BE2C (cell line): ENCODE results near the gene MMUT.
A peak's percentile ranks its signal among the peaks of the same experiment; 100 is the strongest.

Experiments
- DNase-seq: peaks from one replicate; pipeline ENCODE4 v3.0.0-alpha.2; 2020
- H3K27me3 ChIP-seq: fragments of 250-450 bp; sonication (Bioruptor Pico); 2 replicates; pipeline ENCODE4 v1.5.1; 2020; ENCODE audit warnings: mild to moderate bottlenecking
- H3K36me3 ChIP-seq: fragments of 250-450 bp; sonication (Bioruptor Pico); 2 replicates; pipeline ENCODE4 v1.5.1; 2020; ENCODE audit warnings: mild to moderate bottlenecking
- H3K4me1 ChIP-seq: fragments of 250-450 bp; sonication (Bioruptor Pico); 2 replicates; pipeline ENCODE4 v1.5.1; 2020
- H3K4me3 ChIP-seq: 2 replicates; pipeline ENCODE4 v1.5.1; 2011; ENCODE audit warnings: low read depth, low read length
- H3K9me3 ChIP-seq: fragments of 250-450 bp; sonication (Bioruptor Pico); 2 replicates; pipeline ENCODE4 v1.5.1; 2020
- CTCF ChIP-seq: IDR thresholded peaks from 2 replicates; pipeline ENCODE4 v1.5.1; 2012; ENCODE audit warnings: mild to moderate bottlenecking, low read depth, low read length

MMUT gene

GRCh38 chr6:49463612-49463967 lies 537 bp upstream of the MMUT start:
- Histone ChIP-seq H3K9me3 (no peaks in the 10 kb centered on the region), H3K27me3 (no peaks in the 10 kb centered on the region), H3K4me3 (peak overlapping the region; percentile 93), H3K36me3 (no peaks in the 10 kb centered on the region), H3K4me1 (no peaks in the 10 kb centered on the region)
- no peak for DNase-seq
- TF ChIP-seq CTCF, result no peak

- H3K27me3 ChIP-seq, result no peaks in the 10 kb centered on the region
- H3K4me1 ChIP-seq, result no peaks in the 10 kb centered on the region
- no peak for DNase-seq
- TF ChIP-seq CTCF, result no peak
- no peaks in the 10 kb centered on the region for H3K36me3 ChIP-seq
- peak overlapping the region; percentile 93 for H3K4me3 ChIP-seq
- no peaks in the 10 kb centered on the region for H3K9me3 ChIP-seq
These were observed 490 bp downstream of the MMUT start for GRCh38 chr6:49462599-49462926.

GRCh38 chr6:49462071-49462470 lies 982 bp downstream of the MMUT start:
- H3K27me3 ChIP-seq, result no peaks in the 10 kb centered on the region
- no peaks in the 10 kb centered on the region for H3K4me1 ChIP-seq
- H3K36me3 ChIP-seq, result no peaks in the 10 kb centered on the region
- H3K4me3 ChIP-seq, result peak overlapping the region; percentile 93
- no peaks in the 10 kb centered on the region for H3K9me3 ChIP-seq
- DNase-seq, result no peak
- no peak for TF ChIP-seq CTCF

GRCh38 chr6:49457771-49458170 lies 5.3 kb downstream of the MMUT start:
- Histone ChIP-seq H3K4me3 (no peak overlapping the region), H3K9me3 (no peaks in the 10 kb centered on the region), H3K36me3 (no peaks in the 10 kb centered on the region), H3K27me3 (no peaks in the 10 kb centered on the region), H3K4me1 (no peaks in the 10 kb centered on the region)
- no peak for DNase-seq
- no peak for TF ChIP-seq CTCF

GRCh38 chr6:49454787-49455709 lies 8.0 kb downstream of the MMUT start:
- H3K27me3 ChIP-seq, result no peaks in the 10 kb centered on the region
- no peak for DNase-seq
- TF ChIP-seq CTCF, result no peak
- no peaks in the 10 kb centered on the region; the same call in 1 of the 2 replicates for H3K36me3 ChIP-seq
- no peak overlapping the region for H3K4me3 ChIP-seq
- no peaks in the 10 kb centered on the region for H3K9me3 ChIP-seq
- no peaks in the 10 kb centered on the region for H3K4me1 ChIP-seq

- H3K36me3 ChIP-seq, result no peaks in the 10 kb centered on the region; the same call in 1 of the 2 replicates
- no peaks in the 10 kb centered on the region for H3K9me3 ChIP-seq
- no peaks in the 10 kb centered on the region for H3K4me1 ChIP-seq
- H3K4me3 ChIP-seq, result no peak overlapping the region
- no peaks in the 10 kb centered on the region for H3K27me3 ChIP-seq
- peak; percentile 24; the same call in 1 of the 2 replicates for TF ChIP-seq CTCF
- no peak for DNase-seq
These were observed 9.8 kb downstream of the MMUT start for GRCh38 chr6:49453221-49453620.
